GM23338 (cell line): ENCODE measurements around the gene G6PC3. TPM values are rescaled to one million over a fixed set of nuclear protein-coding genes. Genes with fewer than 3 reads are reported as not detected.
"Not testable (repeated sequence)": the region's sequence is repeated elsewhere in the genome, so short reads cannot be mapped to it uniquely, and the experiment has no call there.

Experiments used
- ATAC-seq: fragments of 200-7000 bp; cut with Tn5 transposase; 3 replicates; pipeline ENCODE4 v1.9.1; 2020
- DNase-seq: peaks from one replicate; pipeline ENCODE4 v3.0.0-alpha.2; 2015; ENCODE audit warnings: low spot score
- H2AFZ ChIP-seq: fragments of 200-600 bp; sonication (generic); 2 replicates; pipeline ENCODE4 v1.8.0; 2016; ENCODE audit warnings: antibody characterized with exemption, mild to moderate bottlenecking, moderate library complexity
- H3F3A ChIP-seq: fragments of 200-600 bp; sonication (generic); replicated peaks from 2 replicates; pipeline ENCODE4 v1.8.0; 2017; ENCODE audit warnings: antibody characterized with exemption, mixed run types, low read depth
- H3K27ac ChIP-seq: fragments of 200-600 bp; sonication (generic); 2 replicates; pipeline ENCODE4 v1.6.1; 2016; ENCODE audit warnings: low read depth
- H3K27me3 ChIP-seq: fragments of 200-600 bp; sonication (generic); 2 replicates; pipeline ENCODE4 v1.8.0; 2016; ENCODE audit warnings: mild to moderate bottlenecking, mixed run types, moderate library complexity; ENCODE audit not compliant: insufficient read depth
- H3K36me3 ChIP-seq: fragments of 200-600 bp; sonication (generic); 2 replicates; pipeline ENCODE4 v1.8.0; 2016; ENCODE audit warnings: mild to moderate bottlenecking; ENCODE audit not compliant: insufficient read depth
- H3K4me1 ChIP-seq: fragments of 200-600 bp; sonication (generic); 2 replicates; pipeline ENCODE4 v1.8.0; 2016; ENCODE audit warnings: mild to moderate bottlenecking, moderate library complexity; ENCODE audit not compliant: insufficient read depth
- H3K4me2 ChIP-seq: fragments of 200-600 bp; sonication (generic); 2 replicates; pipeline ENCODE4 v1.7.1; 2017; ENCODE audit warnings: mixed run types
- H3K4me3 ChIP-seq: fragments of 200-600 bp; sonication (generic); 2 replicates; pipeline ENCODE4 v1.6.1; 2016; ENCODE audit warnings: mixed run types
- H3K79me2 ChIP-seq: fragments of 200-600 bp; sonication (generic); replicated peaks from 2 replicates; pipeline ENCODE4 v1.8.0; 2017; ENCODE audit warnings: mild to moderate bottlenecking; ENCODE audit not compliant: insufficient read depth
- H3K9me2 ChIP-seq: fragments of 200-600 bp; sonication (generic); 2 replicates; pipeline ENCODE4 v1.8.0; 2017; ENCODE audit not compliant: insufficient read depth
- H4K20me1 ChIP-seq: fragments of 200-600 bp; sonication (generic); replicated peaks from 2 replicates; pipeline ENCODE4 v1.8.0; 2017; ENCODE audit warnings: mild to moderate bottlenecking; ENCODE audit not compliant: insufficient read depth
- H3K27ac Mint-ChIP-seq: 2 replicates; pipeline ENCODE4 v1.8.0; 2020; ENCODE audit warnings: inconsistent platforms, mild to moderate bottlenecking, moderate library complexity, mixed read lengths
- H3K27me3 Mint-ChIP-seq: 3 replicates; pipeline ENCODE4 v1.8.0; 2022; ENCODE audit warnings: low read depth, mild to moderate bottlenecking, moderate library complexity, mixed read lengths, inconsistent platforms; ENCODE audit not compliant: insufficient read depth, poor library complexity
- H3K36me3 Mint-ChIP-seq: 3 replicates; pipeline ENCODE4 v1.8.0; 2021; ENCODE audit warnings: low read depth, mild to moderate bottlenecking, inconsistent platforms, moderate library complexity, mixed read lengths
- H3K4me1 Mint-ChIP-seq: 3 replicates; pipeline ENCODE4 v1.8.0; 2020; ENCODE audit warnings: mild to moderate bottlenecking, inconsistent platforms, mixed read lengths
- H3K4me3 Mint-ChIP-seq: 3 replicates; pipeline ENCODE4 v1.8.0; 2021; ENCODE audit warnings: moderate library complexity, mild to moderate bottlenecking, inconsistent platforms, mixed read lengths
- H3K9me3 Mint-ChIP-seq: 3 replicates; pipeline ENCODE4 v1.8.0; 2020; ENCODE audit warnings: moderate library complexity, mild to moderate bottlenecking, inconsistent platforms, mixed read lengths
- CREB1 ChIP-seq: fragments of 250-450 bp; sonication (Bioruptor Pico); IDR thresholded peaks from 2 replicates; pipeline ENCODE4 v1.5.0; 2020; ENCODE audit warnings: low read depth, mild to moderate bottlenecking, moderate library complexity
- EZH2 ChIP-seq: fragments of 200-600 bp; sonication (generic); IDR thresholded peaks from one replicate; pipeline ENCODE4 v1.8.0; 2017; ENCODE audit warnings: antibody characterized with exemption, mild to moderate bottlenecking, low read depth; ENCODE audit not compliant: unreplicated experiment
- EZH2phosphoT487 ChIP-seq: fragments of 200-600 bp; sonication (generic); IDR thresholded peaks from one replicate; pipeline ENCODE4 v1.8.1; 2018; ENCODE audit warnings: antibody characterized with exemption; ENCODE audit not compliant: unreplicated experiment
- JUNB ChIP-seq: IDR thresholded peaks from one replicate; pipeline ENCODE4 v1.6.1; 2016; ENCODE audit warnings: antibody characterized with exemption; ENCODE audit not compliant: unreplicated experiment
- NANOG ChIP-seq: IDR thresholded peaks from 2 replicates; pipeline ENCODE4 v1.6.1; 2016; ENCODE audit warnings: antibody characterized with exemption, borderline replicate concordance
- STAT1 ChIP-seq: IDR thresholded peaks from one replicate; pipeline ENCODE4 v1.6.1; 2016; ENCODE audit warnings: antibody characterized with exemption; ENCODE audit not compliant: unreplicated experiment
- ZNF331 ChIP-seq: fragments of 250-450 bp; sonication (Bioruptor Pico); IDR thresholded peaks from 2 replicates; pipeline ENCODE4 v1.5.0; 2020; ENCODE audit warnings: low read depth, mild to moderate bottlenecking, moderate library complexity
- polyA plus RNA-seq: library from polyadenylated mRNA; unstranded; fragments of >200 nt; fragmentation: Nextera tagmentation; extraction: Ambion mirVana; gene quantifications from 2 replicates; pipeline ENCODE4 v1.2.1, GENCODE V29; 2016
- total RNA-seq: library from RNA; depleted of rRNA; stranded (reverse); fragments of >200 nt; shearing (Covaris generic); gene quantifications from 2 replicates; pipeline ENCODE4 v1.2.3, GENCODE V29; 2014
- TF ChIP-seq, protein P1 (sequence below): fragments of 250-450 bp; sonication (Bioruptor Pico); IDR thresholded peaks from 2 replicates; pipeline ENCODE4 v1.5.0; 2020; ENCODE audit warnings: mild to moderate bottlenecking, moderate library complexity
- TF ChIP-seq, protein P2 (sequence below): IDR thresholded peaks from 2 replicates; pipeline ENCODE4 v1.6.1; 2016; ENCODE audit warnings: antibody characterized with exemption
- TF ChIP-seq, protein P3 (sequence below), 2 experiments: fragments of 200-600 bp in 1 of 2; sonication (generic) in 1 of 2; conservative IDR thresholded peaks; 2 replicates each; pipeline versions ENCODE4 v1.5.1 to v1.6.1; 2016 to 2017; ENCODE audit warnings: antibody characterized with exemption in 2 of 2, low read depth in 2 of 2, mild to moderate bottlenecking in 2 of 2, moderate library complexity in 1 of 2

The G6PC3 gene
- total and polyA plus RNA-seq, 2 experiments from 2014 or later: 112 to 143 TPM

DNA sequence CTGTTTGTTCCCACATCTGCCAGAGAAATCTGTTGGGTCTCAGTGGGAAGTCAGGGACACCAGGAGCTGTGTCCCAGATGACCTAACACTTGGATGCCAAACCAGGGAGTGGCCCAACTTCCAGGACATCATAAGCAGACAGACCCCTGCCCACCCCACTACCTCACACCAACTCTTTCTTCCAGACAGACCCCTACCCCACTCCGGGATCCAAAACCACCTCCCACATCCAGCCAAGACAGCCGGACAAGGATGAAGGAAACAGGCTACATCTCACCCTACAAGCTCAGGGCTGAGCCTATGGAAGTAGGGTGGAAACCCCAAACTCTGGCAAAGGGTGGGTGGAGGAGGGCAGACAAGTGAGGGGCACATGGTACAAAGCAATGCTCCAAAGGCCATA, 49.3 kb downstream of the G6PC3 start:
- Mint-ChIP-seq H3K36me3 (peaks cover 3% of the 10 kb centered on the region; the same call in 1 of the 3 replicates), H3K27me3 (peaks cover 8% of the 10 kb centered on the region), H3K4me3 (no peak overlapping the region; the same call in 2 of the 3 replicates), H3K4me1 (peaks cover 75% of the 10 kb centered on the region), H3K9me3 (no peaks in the 10 kb centered on the region), H3K27ac (no peak overlapping the region)
- no peak for ATAC-seq
- no peak for TF ChIP-seq STAT1
- no peak for TF ChIP-seq NANOG
- TF ChIP-seq, protein P1, sequence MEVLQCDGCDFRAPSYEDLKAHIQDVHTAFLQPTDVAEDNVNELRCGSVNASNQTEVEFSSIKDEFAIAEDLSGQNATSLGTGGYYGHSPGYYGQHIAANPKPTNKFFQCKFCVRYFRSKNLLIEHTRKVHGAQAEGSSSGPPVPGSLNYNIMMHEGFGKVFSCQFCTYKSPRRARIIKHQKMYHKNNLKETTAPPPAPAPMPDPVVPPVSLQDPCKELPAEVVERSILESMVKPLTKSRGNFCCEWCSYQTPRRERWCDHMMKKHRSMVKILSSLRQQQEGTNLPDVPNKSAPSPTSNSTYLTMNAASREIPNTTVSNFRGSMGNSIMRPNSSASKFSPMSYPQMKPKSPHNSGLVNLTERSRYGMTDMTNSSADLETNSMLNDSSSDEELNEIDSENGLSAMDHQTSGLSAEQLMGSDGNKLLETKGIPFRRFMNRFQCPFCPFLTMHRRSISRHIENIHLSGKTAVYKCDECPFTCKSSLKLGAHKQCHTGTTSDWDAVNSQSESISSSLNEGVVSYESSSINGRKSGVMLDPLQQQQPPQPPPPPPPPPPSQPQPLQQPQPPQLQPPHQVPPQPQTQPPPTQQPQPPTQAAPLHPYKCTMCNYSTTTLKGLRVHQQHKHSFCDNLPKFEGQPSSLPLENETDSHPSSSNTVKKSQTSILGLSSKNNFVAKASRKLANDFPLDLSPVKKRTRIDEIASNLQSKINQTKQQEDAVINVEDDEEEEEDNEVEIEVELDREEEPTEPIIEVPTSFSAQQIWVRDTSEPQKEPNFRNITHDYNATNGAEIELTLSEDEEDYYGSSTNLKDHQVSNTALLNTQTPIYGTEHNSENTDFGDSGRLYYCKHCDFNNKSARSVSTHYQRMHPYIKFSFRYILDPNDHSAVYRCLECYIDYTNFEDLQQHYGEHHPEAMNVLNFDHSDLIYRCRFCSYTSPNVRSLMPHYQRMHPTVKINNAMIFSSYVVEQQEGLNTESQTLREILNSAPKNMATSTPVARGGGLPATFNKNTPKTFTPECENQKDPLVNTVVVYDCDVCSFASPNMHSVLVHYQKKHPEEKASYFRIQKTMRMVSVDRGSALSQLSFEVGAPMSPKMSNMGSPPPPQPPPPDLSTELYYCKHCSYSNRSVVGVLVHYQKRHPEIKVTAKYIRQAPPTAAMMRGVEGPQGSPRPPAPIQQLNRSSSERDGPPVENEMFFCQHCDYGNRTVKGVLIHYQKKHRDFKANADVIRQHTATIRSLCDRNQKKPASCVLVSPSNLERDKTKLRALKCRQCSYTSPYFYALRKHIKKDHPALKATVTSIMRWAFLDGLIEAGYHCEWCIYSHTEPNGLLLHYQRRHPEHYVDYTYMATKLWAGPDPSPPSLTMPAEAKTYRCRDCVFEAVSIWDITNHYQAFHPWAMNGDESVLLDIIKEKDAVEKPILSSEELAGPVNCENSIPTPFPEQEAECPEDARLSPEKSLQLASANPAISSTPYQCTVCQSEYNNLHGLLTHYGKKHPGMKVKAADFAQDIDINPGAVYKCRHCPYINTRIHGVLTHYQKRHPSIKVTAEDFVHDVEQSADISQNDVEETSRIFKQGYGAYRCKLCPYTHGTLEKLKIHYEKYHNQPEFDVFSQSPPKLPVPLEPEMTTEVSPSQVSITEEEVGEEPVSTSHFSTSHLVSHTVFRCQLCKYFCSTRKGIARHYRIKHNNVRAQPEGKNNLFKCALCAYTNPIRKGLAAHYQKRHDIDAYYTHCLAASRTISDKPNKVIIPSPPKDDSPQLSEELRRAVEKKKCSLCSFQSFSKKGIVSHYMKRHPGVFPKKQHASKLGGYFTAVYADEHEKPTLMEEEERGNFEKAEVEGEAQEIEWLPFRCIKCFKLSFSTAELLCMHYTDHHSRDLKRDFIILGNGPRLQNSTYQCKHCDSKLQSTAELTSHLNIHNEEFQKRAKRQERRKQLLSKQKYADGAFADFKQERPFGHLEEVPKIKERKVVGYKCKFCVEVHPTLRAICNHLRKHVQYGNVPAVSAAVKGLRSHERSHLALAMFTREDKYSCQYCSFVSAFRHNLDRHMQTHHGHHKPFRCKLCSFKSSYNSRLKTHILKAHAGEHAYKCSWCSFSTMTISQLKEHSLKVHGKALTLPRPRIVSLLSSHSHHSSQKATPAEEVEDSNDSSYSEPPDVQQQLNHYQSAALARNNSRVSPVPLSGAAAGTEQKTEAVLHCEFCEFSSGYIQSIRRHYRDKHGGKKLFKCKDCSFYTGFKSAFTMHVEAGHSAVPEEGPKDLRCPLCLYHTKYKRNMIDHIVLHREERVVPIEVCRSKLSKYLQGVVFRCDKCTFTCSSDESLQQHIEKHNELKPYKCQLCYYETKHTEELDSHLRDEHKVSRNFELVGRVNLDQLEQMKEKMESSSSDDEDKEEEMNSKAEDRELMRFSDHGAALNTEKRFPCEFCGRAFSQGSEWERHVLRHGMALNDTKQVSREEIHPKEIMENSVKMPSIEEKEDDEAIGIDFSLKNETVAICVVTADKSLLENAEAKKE (CRISPR knock-in tag): no peak
- TF ChIP-seq EZH2phosphoT487: no peak
- no peak for TF ChIP-seq JUNB
- TF ChIP-seq CREB1 (CRISPR knock-in tag): no peak
- no peak for TF ChIP-seq ZNF331 (CRISPR knock-in tag)
- TF ChIP-seq, protein P2, sequence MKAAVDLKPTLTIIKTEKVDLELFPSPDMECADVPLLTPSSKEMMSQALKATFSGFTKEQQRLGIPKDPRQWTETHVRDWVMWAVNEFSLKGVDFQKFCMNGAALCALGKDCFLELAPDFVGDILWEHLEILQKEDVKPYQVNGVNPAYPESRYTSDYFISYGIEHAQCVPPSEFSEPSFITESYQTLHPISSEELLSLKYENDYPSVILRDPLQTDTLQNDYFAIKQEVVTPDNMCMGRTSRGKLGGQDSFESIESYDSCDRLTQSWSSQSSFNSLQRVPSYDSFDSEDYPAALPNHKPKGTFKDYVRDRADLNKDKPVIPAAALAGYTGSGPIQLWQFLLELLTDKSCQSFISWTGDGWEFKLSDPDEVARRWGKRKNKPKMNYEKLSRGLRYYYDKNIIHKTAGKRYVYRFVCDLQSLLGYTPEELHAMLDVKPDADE: no peak
- TF ChIP-seq EZH2: no peak
- TF ChIP-seq, protein P3, sequence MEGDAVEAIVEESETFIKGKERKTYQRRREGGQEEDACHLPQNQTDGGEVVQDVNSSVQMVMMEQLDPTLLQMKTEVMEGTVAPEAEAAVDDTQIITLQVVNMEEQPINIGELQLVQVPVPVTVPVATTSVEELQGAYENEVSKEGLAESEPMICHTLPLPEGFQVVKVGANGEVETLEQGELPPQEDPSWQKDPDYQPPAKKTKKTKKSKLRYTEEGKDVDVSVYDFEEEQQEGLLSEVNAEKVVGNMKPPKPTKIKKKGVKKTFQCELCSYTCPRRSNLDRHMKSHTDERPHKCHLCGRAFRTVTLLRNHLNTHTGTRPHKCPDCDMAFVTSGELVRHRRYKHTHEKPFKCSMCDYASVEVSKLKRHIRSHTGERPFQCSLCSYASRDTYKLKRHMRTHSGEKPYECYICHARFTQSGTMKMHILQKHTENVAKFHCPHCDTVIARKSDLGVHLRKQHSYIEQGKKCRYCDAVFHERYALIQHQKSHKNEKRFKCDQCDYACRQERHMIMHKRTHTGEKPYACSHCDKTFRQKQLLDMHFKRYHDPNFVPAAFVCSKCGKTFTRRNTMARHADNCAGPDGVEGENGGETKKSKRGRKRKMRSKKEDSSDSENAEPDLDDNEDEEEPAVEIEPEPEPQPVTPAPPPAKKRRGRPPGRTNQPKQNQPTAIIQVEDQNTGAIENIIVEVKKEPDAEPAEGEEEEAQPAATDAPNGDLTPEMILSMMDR (conservative IDR thresholded peaks at IDR 0.05; ENCODE audit: low read depth in 2 of 2): no peak
- Histone ChIP-seq H3K9me2 (no peaks in the 10 kb centered on the region), H3K27ac (no peak overlapping the region), H3K27me3 (no peaks in the 10 kb centered on the region), H3K4me1 (peaks cover 38% of the 10 kb centered on the region), H4K20me1 (peaks cover 17% of the 10 kb centered on the region), H3K4me3 (no peak overlapping the region), H3F3A (peaks cover 9% of the 10 kb centered on the region; the same call in 1 of the 2 replicates), H2AFZ (no peak overlapping the region), H3K4me2 (no peak overlapping the region), H3K36me3 (no peaks in the 10 kb centered on the region), H3K79me2 (peaks cover 44% of the 10 kb centered on the region)
- DNase-seq: no peak

GRCh38 chr17:44120281-44120680, 49.7 kb downstream of the G6PC3 start:
- Histone ChIP-seq H3K4me1 (peaks cover 38% of the 10 kb centered on the region), H3K4me2 (peak overlapping the region; percentile 98; the same call in 1 of the 2 replicates), H3K79me2 (peaks cover 44% of the 10 kb centered on the region), H3K27ac (0 out of 2 replicates have a peak overlapping the region, but pooled peaks have one; percentile 9), H4K20me1 (peaks cover 17% of the 10 kb centered on the region)
- H3F3A ChIP-seq, ATAC-seq, H3K9me3 Mint-ChIP-seq, H2AFZ ChIP-seq, H3K27me3 ChIP-seq, H3K36me3 Mint-ChIP-seq, H3K9me2 ChIP-seq, H3K36me3 ChIP-seq, H3K27me3 Mint-ChIP-seq, H3K27ac Mint-ChIP-seq, H3K4me3 ChIP-seq, DNase-seq: not testable (repeated sequence)
- Mint-ChIP-seq H3K4me3 (peak overlapping the region; percentile 6; the same call in 1 of the 3 replicates), H3K4me1 (peaks cover 71% of the 10 kb centered on the region)
